Renal cortex interstitium (tissue), 11 donors: ENCODE results near the gene SLC5A1. TPM values are rescaled to one million over a fixed set of nuclear protein-coding genes. Genes with fewer than 3 reads are reported as not detected.

Experiments
- DNase-seq, 11 donors: peaks; one replicate each; pipeline ENCODE4 v3.0.0-alpha.2; 2013; ENCODE audit warnings: low read depth in 9 of 11, low spot score in 4 of 11; ENCODE audit errors: extremely low read depth in 1 of 11
- polyA plus RNA-seq, 3 donors: library from polyadenylated mRNA; unstranded; fragments of 120-200 nt; gene quantifications; one replicate each; pipeline ENCODE4 v1.2.1, GENCODE V29; 2013; ENCODE audit not compliant: insufficient read length in 3 of 3

SLC5A1 gene
- polyA plus RNA-seq, 3 donors: 0.42 to 0.82 (median 0.53) TPM

DNA sequence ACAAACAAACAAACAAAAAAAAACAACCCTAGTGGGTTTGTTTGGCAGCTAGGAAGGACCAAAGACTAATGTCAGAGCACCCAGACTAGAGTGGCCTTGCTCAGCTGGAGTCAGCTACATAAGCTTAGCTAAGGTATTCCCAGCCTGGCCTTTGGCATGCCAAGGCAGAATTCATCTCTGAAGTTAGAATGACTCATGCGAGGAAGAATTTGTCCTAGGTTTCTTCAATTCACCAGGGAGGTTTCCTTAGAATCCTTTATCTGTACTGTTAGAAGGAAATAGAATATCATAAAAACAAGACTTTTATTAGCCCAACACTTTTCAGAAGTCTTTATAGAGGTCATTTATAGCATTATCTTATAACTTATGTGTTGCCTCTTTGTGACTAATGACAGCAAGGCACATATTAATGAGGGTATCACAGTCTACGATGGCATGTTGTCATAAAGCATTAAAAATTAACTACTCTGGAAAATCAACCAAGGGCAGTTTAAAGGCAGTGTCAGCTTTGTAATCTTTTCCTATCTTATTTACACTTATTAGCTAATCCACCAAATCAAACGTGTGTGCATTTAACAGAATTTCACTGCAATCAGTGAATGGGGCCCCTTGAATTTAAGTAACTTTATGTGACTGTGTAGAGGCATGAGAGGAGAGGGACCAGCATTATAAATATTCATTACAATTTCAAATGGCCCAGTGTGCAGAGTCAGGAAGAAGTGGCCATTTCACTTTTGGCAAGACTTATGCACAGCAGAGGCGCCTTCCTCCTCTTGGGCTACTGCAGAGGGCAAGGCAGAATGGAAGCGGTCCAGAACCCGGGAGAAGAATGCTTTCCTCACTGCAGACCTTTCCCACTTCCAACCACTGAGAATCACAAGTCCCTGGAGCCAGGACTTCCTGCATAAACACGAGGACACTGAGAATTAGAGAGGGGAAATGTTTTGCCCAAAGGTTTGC is 36.3 kb downstream of the SLC5A1 start:
- no peak for DNase-seq

DNA sequence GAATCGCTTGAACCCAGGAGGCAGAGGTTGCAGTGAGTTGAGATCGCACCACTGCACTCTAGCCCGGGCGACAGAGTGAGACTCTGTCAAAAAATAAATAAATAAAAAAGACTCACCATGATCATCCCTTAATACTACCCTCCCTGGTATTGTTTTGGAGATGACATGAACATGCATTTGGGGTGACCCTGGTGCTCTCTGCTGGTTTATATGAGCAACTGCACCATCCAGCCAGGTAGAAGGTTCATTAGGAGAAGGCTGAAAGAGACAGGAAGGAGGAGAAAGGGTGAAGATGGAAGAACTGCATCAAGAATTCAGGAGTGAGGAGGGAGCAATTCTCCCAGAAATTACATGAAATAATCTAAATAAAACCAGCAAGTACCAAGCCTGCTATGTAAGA is 37.8 kb downstream of the SLC5A1 start:
- no peak for DNase-seq

DNA sequence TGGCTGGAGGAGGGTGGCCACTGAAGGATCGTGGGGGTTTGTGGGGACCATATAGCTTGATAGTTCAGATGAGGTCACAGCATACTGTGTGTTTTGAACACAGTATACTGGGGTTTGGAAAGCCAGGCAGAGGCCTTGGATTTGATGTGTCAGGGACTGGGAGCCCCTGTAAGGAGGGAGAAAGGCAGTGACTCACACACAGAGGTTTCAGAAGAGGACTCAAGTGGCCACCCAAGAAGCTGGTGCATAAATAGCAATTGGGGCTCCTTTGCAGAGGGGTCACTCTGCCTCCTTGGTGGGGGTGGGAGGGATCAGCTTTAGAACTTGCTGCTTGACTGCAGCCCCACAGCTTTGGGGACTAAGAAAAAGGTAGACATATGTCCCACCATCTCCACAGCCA is 39.3 kb downstream of the SLC5A1 start:
- no peak for DNase-seq

DNA sequence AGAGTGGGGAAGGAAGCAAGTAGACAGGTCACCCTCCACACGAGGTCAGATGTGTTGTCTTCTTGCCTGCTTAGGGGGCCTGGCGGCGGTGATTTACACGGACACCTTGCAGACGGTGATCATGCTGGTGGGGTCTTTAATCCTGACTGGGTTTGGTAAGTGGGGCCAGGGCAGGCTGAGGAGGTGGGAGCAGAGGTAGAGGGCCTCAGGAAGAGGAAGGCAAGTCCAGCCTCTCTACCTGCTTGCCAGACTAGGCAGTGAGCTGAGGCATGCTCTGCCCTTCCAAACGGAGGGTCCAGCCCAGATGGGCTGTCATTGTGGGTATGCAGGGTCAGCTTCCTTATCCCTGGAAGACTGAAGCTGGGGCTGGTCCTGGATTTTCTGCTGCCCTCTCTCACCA is 39.9 kb downstream of the SLC5A1 start:
- DNase-seq: no peak

DNA sequence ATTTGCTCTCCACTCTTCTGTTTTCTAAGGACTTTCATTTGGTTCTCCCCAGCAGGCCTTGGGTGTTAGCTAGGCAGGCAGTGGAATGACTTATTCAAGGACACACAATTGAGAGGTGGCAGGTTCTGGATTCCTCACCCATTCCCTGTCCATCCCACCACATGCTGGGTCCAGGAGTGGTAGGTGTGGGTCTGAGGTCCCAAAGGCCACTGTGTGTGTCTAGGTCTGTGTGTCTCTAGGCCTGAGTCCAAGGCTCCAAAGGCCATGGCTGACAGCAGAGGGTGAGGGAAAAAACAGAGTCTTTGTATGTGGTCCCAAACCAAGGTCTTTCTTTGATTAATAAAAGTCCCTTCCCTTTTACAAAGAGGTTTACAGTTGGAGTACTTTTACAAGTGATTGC is 40.8 kb downstream of the SLC5A1 start:
- no peak for DNase-seq

DNA sequence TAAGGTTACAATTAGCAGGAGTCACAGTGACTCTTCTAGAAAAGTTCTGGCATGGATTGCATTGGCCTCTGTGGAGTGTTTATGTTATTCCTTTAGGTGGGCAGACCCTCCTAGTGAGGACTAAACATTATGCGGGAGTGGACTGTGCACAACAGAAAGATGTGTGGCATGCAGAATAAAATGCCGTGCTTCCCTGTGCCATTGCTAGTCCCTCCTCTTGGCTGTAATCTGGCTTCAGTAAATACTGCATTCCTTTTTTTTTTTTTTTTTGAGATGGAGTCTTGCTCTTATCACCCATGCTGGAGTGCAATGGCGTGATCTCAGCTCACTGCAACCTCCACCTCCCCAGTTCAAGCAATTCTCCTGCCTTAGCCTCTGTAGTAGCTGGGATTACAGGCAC is 45.0 kb downstream of the SLC5A1 start:
- no peak for DNase-seq

DNA sequence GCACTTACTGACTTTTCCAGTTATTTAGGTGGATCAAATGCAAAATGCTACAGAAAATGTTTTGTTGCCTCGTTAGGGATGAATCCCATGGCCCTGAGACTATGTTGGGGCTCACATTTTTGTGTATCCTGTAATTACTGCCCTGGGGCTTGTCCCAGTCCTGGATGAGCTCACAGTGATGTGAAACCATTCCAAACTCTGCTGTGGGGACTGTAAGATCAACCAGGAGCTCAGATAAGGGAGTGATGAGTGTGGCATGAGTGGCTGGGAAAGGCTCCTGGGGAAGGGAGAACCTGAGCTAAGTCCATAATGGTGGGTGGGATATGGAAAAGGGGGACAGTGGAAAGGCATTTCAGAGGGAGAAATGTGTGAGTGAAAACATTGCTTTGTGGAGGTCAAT is 54.0 kb downstream of the SLC5A1 start:
- DNase-seq: no peak

DNA sequence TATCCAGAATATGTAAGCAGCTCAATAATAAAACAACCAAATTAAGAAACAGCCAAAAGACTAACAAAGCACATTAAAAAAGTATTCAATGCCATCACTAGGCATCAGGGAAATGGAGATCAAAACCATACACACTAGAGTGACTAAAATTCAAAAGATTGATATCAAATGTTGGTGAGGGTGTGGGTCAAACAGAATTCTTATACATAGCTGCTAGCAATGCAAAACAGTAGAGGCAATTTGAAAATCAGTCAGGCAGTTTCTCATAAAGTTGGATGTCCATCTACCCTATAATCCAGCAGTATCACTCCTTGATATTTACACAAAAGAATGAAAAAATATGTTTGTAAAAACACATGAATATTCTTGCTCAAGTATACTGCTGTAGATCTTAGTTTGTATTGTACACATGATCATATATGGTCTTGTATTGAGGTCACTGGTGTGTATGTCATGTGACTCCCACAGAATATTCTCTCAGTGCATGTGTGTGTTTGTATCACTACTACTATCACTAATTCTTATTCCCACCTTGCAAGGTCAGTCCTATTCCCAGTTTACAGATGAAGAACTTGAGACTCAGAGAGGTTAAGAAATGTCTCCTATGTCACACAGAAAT is 54.9 kb downstream of the SLC5A1 start:
- no peak for DNase-seq

DNA sequence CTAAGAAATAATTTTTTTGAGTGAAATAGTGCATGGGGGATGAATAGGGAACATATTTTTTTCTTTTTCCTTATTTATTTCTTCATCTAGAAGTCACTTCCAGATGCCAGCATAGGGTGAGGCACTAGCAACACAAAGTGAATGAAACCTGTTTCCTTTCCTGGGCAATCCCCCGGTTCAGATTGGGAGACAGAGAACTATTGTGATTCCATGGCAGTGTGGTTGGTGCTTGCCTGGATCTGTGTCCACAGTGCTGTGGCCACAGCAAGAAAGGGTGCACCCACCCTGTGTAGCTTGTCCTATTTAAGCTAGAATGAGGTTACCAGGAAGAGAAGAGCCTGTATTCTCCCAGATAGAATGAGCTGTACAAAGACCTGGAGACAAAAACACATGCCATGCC is 57.6 kb downstream of the SLC5A1 start:
- DNase-seq: no peak

DNA sequence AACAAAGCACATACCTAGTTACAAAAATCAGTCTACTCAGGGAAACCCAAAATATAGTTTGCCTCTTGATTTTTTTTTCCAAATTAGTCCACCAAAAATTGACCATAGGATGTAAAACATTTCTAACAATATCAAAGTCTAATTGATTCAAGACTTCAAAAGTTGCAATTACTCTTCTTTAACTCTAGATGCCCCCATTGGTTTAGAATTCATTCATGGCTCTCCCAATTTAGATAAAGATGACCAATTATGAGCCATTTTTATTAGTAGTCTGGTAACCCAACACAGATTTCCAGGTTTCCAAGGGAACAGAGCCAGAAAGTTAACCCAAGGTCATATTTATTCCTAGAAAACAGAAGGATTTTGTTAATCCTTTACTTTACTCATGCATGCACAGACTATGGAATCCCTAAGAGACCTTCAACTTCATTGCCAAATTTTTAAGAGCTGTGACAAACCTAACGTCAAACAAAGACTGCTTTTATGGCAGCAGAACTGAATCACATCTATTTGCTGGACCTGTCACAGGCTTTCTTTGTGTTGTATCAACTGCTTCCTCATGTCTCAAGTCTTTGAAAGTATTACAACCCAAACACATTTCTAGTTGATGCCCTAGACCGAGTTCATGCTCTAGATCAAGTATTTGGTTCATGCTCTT is 60.7 kb downstream of the SLC5A1 start:
- DNase-seq: no peak

DNA sequence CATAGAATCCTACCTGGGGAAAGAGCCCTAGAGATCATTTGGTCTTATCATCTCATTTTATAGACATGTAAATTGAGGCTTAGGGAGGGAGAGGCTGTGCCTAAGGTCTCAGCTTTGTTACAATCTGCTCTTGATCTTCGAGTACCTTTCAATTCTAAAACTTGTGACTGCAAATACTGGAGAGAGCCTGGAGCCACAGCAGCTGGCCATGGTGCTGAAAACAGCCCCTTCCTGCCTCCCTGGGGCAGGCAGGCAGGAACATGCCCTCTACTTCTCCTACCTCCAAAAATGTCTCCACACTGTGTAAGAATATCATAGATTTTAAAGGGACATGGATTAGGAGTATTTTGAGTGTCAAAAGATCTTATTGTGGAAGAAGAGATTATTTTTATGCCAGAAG is 63.9 kb downstream of the SLC5A1 start:
- DNase-seq: peak in 10 of 11 donors; percentile 1 to 34 (median 14)

DNA sequence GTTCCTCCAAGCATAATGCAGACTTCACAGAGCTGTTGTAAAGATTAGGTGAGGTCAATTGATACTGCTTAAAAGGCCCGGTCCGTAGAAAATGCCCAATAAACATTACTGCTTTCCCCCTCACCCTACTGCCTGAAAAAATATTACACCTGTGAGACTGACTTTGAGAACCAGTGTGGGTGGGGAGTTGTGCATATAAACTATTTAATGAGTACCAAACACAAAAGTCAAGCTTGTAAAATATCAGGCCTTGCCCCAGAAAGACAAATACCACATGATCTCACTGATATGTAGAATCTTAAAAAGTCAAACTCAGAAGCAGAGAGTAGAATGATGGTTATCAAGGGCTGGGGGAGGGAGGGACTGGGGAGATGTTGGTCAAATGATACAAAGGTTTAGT is 69.3 kb downstream of the SLC5A1 start:
- DNase-seq: no peak

DNA sequence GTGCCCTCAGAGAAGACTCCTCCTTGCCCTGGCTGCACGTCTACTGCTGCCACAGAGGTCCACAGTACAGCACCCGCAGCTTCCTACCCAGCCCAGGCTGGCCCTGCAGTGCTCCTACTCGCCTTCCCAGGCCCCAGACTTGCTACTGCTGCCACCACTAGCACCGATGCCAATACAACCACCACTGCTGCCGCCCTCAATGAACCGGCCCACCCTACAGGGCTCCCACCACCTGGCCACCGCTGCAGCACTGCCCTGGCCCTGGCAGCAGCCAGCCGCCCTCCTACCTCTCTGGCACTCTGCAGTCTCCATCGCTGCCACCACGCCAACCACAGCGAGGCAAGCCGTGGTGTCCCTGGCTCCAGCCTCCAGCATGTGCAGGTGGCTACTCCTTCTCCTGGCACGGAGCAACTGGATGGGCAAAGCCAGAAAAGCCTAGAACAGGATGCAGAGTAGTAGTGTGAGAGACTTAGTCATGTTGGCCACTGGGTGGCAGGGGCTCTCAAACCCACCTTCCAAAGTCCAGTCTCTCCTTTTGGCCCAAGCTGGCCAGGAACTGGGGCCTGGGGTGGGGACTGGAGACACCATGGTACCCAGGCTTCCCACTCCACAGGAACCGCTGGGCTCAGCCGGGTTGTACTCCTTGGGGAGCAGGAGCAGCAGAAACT is 76.6 kb downstream of the SLC5A1 start:
- no peak for DNase-seq

DNA sequence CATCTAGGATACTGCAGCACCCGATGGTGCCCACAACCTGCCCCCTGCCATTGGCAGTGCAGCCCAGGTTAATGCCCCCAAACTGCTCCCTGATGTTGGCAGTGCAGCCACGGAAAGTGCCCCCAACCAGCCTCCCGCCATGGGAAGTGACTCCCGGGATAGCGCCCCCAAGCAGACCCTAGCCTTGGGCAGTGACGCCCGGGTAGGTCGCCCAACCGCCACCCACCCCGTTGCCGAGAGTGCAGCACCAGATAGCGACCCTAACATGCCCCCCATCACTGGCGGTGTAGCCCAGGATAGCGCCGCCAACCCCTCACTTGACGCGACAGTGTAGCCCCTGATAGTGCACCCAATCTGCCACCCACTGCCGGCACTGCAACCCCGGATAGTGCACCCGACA is 77.5 kb downstream of the SLC5A1 start:
- no peak for DNase-seq

DNA sequence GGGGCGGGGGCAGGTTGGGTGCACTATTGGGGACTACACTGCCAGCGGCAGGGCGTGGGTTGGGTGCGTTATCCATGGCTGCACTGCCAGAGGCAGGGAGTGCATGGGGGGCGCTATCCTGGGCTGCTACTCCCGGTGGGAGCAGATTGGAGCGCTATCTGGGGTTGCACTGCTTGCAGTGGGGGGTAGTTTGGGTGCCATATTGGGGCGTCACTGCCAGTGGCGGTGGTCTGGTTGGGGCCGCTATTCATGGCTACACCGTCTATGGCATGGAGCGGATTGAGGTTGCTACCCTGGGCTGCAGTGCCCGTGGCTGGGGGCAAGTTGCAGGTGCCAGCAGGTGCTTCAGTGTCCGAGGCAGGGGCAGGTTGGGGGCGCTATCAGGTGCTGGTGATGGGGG is 79.8 kb downstream of the SLC5A1 start:
- no peak for DNase-seq

DNA sequence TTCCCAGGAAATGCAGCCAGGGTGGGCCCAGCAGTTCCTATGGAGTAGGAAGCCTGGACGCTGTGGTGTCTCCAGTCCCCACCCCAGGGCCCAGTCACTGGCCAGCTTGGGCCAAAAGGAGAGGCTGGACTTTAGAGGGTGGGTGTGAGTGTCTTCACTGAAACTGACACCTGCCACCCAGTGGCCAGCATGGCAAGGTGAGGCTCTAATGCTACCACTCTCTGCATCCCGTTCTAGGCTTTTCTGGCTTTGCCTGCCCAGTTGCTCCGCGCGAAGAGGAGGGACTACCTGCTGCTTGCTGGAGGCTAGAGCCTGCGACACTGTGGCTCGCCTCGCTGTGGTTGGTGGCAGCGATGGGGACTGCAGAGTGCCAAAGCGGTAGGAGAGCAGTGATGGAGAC is 80.6 kb downstream of the SLC5A1 start:
- DNase-seq: no peak

DNA sequence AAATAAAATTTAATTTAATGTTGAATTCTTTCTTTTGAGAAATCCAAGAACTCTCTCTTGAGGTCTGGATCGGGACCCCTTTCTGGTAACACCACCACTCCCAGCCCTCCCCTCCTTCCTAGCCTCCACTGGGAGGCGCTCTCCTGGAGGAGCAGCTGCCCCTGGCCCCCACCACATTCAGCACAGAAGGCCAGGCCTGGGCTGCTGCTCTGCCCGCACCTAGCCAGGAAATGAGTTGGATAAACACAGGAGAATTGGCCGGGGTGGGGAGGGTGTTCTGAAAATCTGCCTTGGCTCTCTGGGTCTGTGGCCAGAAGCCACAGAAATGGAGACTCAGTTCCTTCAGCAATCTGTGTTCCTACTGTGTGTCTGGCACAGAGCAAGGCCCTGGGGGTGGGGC is 84.8 kb downstream of the SLC5A1 start:
- DNase-seq: no peak

DNA sequence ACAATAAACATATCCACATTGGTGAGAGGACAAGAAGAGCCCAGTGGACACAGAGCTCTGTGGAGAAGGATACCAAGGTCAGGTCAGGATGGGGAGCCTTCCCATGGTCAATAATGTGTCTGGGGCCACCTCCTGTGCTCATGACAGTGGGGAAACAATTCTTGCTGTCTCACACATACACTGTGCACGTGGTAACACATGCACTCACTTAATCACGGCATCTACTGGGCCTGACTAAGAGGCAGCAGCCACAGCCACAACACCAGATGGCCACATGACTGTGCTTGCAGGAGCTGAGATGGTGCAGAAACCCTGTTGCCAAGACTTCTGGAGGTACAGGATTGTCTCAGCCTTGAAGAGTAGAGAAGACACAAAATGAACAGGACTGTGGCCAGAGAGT is 87.4 kb downstream of the SLC5A1 start:
- no peak for DNase-seq

DNA sequence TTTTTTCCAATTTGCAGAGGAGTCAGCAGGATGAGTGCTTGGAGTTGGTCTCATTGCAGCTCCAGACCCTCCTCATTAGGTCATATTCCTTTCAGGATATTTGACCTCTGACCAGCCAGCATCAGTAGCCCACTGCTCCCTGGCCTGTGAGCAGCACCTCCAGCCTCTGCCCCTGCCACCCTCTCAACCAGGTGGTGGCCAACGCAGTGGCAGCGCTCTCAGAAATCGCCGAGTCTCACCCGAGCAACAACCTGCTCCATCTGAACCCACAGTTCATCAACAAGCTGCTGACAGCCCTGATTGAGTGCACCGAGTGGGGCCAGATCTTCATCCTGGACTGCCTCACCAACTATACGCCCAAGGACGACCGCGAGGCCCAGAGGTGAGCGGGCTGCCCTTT is 89.1 kb downstream of the SLC5A1 start:
- DNase-seq: no peak

DNA sequence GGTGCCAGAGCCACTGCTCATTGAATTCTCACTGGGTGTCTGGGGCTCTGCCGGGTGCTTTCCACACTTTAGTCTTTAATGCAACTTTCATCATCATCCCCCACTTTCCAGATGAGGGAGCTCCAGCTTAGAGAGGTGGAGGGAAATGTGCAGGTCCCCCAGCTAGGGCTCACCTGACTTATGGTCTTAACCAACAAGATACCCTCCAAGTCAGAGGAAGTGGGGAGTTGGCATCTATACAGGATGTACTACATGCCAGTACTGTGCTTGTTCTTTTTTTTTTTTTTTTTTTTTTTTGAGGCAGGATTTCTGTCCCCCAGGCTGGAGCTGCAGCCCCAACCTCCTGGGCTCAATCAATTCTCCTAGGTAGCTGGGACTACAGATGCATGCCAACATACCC is 89.7 kb downstream of the SLC5A1 start:
- DNase-seq: no peak
